Lower leg skin (tissue), 4 donors: Measurements from ENCODE around the gene GUCA2A. TPM values are rescaled to one million over a fixed set of nuclear protein-coding genes. Genes with fewer than 3 reads are reported as not detected.

ENCODE experiments used
- DNase-seq, 2 donors: peaks; one replicate each; pipeline ENCODE4 v3.0.0-alpha.2; 2019; ENCODE audit warnings: low spot score in 2 of 2
- H3K4me3 ChIP-seq: fragments of 200-600 bp; sonication (generic); 2 replicates; pipeline ENCODE4 v1.5.1; 2017; ENCODE audit warnings: mild to moderate bottlenecking, low read depth; ENCODE audit not compliant: poor library complexity, severe bottlenecking
- POLR2A ChIP-seq, 2 donors: fragments of 450-650 bp; IDR thresholded peaks; one replicate each; pipeline ENCODE4 v1.6.1; 2016 to 2017; ENCODE audit warnings: antibody characterized with exemption in 2 of 2, mild to moderate bottlenecking in 1 of 2, moderate library complexity in 1 of 2
- WGBS, 2 donors: methylation state at CpG; one replicate each; pipeline ENCODE4 v1.1.5; 2018; 5-methylcytosine and 5-hydroxymethylcytosine counted together
- intact Hi-C: fragments of 100-400 bp; cut with DNase I; formaldehyde crosslinking; loops from one replicate; pipeline ENCODE4 v1.15.0; 2023; ENCODE audit warnings: low total_unique reads
- total RNA-seq, 4 donors: library from RNA; depleted of rRNA; stranded (reverse); fragments of >200 nt; gene quantifications; one replicate each; pipeline ENCODE4 v1.1.0, GENCODE V29; 2016
- TF ChIP-seq, protein P1 (sequence below), 3 donors: fragments of 450-650 bp; IDR thresholded peaks; one replicate each; pipeline ENCODE4 v1.5.1; 2016; ENCODE audit warnings: antibody characterized with exemption in 3 of 3, mild to moderate bottlenecking in 3 of 3, moderate library complexity in 2 of 3

The GUCA2A gene
- total RNA-seq, 4 donors from 2014 or later: not detected

DNA sequence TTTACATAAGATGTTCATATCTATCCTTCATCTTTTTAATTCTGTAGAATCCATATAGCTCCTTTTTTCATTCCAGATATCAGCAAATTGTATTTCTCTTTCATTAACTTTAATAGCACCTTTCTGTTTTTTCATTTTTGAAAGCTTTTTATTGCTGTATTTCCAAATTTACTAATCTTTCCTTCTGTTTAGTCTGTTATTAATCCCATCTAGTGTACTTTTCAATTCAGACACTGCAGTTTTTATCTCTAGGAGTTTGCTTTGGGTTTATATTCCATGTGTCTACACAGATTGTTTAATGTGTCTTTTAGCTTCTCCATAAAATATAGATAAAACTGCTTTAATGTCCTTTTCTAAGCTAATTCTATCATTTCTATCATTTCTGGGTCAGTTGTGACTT is 37.4 kb upstream of the GUCA2A start:
- intact Hi-C loops: no loop called here
- H3K4me3 ChIP-seq: no peak overlapping the region
- no peak for DNase-seq
- TF ChIP-seq POLR2A (IDR thresholded peaks at IDR 0.05): no peak
- TF ChIP-seq, protein P1, sequence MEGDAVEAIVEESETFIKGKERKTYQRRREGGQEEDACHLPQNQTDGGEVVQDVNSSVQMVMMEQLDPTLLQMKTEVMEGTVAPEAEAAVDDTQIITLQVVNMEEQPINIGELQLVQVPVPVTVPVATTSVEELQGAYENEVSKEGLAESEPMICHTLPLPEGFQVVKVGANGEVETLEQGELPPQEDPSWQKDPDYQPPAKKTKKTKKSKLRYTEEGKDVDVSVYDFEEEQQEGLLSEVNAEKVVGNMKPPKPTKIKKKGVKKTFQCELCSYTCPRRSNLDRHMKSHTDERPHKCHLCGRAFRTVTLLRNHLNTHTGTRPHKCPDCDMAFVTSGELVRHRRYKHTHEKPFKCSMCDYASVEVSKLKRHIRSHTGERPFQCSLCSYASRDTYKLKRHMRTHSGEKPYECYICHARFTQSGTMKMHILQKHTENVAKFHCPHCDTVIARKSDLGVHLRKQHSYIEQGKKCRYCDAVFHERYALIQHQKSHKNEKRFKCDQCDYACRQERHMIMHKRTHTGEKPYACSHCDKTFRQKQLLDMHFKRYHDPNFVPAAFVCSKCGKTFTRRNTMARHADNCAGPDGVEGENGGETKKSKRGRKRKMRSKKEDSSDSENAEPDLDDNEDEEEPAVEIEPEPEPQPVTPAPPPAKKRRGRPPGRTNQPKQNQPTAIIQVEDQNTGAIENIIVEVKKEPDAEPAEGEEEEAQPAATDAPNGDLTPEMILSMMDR (IDR thresholded peaks at IDR 0.05): no peak

- no peak overlapping the region for H3K4me3 ChIP-seq
- 90 to 91% methylated on average over 5 of the region's 5 CpGs for WGBS, 2 donors
- no peak for TF ChIP-seq POLR2A (IDR thresholded peaks at IDR 0.05)
- TF ChIP-seq, protein P1 (IDR thresholded peaks at IDR 0.05): no peak
- no peak for DNase-seq
- intact Hi-C loops: no loop called here
These were observed 33.7 kb upstream of the GUCA2A start for GRCh38 chr1:42198251-42198650.

- WGBS, 2 donors: 87 to 95% methylated on average over 3 of the region's 3 CpGs
- intact Hi-C loops: no loop called here
- H3K4me3 ChIP-seq: no peak overlapping the region
- TF ChIP-seq POLR2A (IDR thresholded peaks at IDR 0.05): no peak
- TF ChIP-seq, protein P1 (IDR thresholded peaks at IDR 0.05): no peak
- no peak for DNase-seq
These were observed 31.3 kb upstream of the GUCA2A start for GRCh38 chr1:42195841-42196240.

DNA sequence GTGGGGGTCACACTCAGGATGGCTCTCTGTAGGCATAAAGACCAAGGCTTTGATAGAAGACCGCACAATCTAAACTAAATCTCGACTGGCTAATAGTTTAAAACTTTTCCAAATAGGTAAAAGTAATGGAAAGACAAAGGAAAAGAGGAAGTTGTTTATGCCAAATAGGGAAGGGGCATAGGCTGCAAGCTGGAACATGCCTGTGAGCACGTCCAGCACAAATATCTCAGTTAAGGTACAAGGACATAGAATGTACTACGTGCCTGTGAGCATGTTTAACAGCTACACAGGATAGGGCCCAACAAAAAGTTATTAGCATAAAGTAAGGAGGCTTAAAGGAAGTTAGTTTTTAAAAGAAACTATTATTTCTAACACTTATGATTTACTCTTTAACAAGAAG is 27.6 kb upstream of the GUCA2A start:
- no peak overlapping the region for H3K4me3 ChIP-seq
- intact Hi-C loops: no loop called here
- no peak for DNase-seq
- 67 to 68% methylated on average over 4 of the region's 4 CpGs for WGBS, 2 donors
- no peak for TF ChIP-seq POLR2A (IDR thresholded peaks at IDR 0.05)
- TF ChIP-seq, protein P1 (IDR thresholded peaks at IDR 0.05): no peak

DNA sequence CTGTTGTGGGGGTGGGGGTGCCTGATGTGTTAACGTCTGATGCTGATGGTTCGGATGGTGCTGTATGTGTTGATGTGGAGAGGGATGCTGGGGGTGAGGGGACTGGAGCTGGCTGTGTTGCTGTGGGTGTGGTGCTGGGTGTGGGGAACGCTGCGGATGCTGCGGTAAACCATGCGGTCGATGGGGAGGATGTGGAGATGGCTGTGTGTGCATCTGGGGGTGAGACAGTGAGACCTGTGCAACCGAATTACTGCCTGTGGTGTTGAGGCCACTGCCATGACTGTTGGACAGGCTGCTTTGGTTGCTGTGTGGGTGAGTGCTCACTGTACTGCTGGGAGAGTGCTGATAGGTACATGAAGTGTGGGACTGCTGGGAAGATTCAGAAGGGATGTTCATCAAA is 26.8 kb upstream of the GUCA2A start:
- DNase-seq: no peak
- H3K4me3 ChIP-seq: no peak overlapping the region
- 92 to 95% methylated on average over 8 of the region's 8 CpGs for WGBS, 2 donors
- TF ChIP-seq, protein P1 (IDR thresholded peaks at IDR 0.05): no peak
- no peak for TF ChIP-seq POLR2A (IDR thresholded peaks at IDR 0.05)
- intact Hi-C loops: no loop called here
